ENCODE measurements around the gene ZNF467. TPM values are rescaled to one million over a fixed set of nuclear protein-coding genes. Genes with fewer than 3 reads are reported as not detected.

Gene ZNF467, protein sequence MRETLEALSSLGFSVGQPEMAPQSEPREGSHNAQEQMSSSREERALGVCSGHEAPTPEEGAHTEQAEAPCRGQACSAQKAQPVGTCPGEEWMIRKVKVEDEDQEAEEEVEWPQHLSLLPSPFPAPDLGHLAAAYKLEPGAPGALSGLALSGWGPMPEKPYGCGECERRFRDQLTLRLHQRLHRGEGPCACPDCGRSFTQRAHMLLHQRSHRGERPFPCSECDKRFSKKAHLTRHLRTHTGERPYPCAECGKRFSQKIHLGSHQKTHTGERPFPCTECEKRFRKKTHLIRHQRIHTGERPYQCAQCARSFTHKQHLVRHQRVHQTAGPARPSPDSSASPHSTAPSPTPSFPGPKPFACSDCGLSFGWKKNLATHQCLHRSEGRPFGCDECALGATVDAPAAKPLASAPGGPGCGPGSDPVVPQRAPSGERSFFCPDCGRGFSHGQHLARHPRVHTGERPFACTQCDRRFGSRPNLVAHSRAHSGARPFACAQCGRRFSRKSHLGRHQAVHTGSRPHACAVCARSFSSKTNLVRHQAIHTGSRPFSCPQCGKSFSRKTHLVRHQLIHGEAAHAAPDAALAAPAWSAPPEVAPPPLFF
- total RNA-seq (ENCODE audit: insufficient read depth, low replicate concordance), result 3.9 TPM

GRCh38 chr7:149773446-149774236, at the start of gene ZNF467:
TSS of gene ZNF467 (minus strand) at chr7:149773588. CDS start at chr7:149771032, 2,556 bp downstream.
- DNase-seq (ENCODE audit: low spot score), result peak; percentile 74

GRCh38 chr7:149822353-149822943, 49.1 kb upstream of the ZNF467 start:
- no peak for DNase-seq (ENCODE audit: low spot score)

GRCh38 chr7:149821191-149822148, 48.1 kb upstream of the ZNF467 start:
- no peak for DNase-seq (ENCODE audit: low spot score)

GRCh38 chr7:149820622-149821190, 47.3 kb upstream of the ZNF467 start:
- DNase-seq (ENCODE audit: low spot score), result no peak

DNA sequence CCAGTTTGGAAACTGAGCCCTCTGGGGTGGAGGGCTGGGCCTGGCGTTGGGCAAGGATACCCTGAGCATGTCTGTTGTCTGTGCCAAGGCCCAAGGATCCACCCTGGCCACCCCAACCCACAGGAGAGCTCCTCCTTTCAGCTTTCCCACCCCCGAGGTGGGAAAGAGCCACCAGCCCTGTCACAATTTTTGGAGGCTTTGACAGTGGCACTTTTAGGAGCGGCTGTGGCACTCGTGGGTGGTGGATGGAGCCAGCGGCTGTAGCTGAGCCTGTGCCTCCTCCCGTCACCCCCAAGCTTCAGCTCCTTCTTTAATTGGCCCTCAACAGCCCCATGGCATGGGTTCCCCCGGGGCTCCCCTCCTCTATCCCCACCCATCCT, 46.6 kb upstream of the ZNF467 start:
- no peak for DNase-seq (ENCODE audit: low spot score)

GRCh38 chr7:149819141-149819960, 46.0 kb upstream of the ZNF467 start:
- DNase-seq (ENCODE audit: low spot score), result no peak

- no peak for DNase-seq (ENCODE audit: low spot score)
Observed at GRCh38 chr7:149818536-149818840, 45.1 kb upstream of the ZNF467 start.

DNA sequence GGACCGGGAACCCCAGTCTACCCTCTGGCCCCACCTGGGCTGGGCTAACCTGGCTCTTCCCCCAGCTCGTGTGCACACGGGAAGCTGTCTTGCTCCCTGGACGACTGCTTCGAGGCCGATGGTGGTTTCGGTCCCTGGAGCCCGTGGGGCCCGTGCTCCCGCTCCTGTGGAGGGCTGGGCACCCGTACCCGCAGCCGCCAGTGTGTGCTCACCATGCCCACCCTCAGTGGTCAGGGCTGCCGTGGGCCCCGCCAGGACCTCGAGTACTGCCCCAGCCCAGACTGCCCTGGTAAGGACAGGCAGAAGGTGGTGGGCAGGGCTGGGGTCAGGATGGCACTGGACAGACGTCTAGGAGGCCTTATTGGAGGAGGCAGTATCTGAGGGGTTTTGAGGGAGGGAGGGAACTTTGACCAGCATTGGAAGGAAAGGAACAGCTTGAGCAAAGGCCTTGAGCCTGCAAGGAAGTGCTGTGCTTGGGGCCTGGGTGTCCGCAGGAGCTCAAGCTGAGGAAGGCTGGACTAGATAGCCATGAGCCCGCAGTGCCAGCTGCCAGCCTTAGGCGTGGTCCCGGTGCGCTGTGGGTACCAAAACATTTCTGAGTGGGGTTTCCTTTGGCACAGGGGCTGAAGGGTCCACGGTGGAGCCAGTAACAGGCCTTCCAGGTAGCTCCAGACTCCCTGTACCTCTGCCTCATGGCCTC, 44.6 kb upstream of the ZNF467 start:
- DNase-seq (ENCODE audit: low spot score), result no peak

- DNase-seq (ENCODE audit: low spot score), result no peak
Observed at GRCh38 chr7:149817301-149817771, 43.9 kb upstream of the ZNF467 start.

GRCh38 chr7:149816794-149817193, 43.4 kb upstream of the ZNF467 start:
- no peak for DNase-seq (ENCODE audit: low spot score)

DNA sequence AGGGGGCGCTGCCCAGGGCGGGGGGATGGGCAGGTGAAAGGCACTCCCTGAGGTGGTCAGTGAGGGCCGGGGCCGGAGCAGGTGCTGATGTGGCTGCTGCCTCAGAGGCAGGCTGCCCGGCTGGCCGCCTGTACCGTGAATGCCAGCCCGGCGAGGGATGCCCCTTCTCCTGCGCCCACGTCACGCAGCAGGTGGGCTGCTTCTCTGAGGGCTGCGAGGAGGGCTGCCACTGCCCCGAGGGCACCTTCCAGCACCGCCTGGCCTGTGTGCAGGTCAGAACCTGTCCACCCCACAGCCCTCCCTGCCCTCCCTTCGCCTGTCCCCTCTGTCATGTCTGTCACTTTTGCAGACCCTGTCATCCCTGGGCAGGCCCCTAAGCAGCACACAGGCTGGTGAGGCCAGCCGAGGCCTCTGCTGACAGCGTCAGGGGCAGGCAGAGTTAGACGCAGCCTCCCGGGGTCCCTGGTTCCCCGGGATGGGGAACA, 42.9 kb upstream of the ZNF467 start:
- no peak for DNase-seq (ENCODE audit: low spot score)

DNA sequence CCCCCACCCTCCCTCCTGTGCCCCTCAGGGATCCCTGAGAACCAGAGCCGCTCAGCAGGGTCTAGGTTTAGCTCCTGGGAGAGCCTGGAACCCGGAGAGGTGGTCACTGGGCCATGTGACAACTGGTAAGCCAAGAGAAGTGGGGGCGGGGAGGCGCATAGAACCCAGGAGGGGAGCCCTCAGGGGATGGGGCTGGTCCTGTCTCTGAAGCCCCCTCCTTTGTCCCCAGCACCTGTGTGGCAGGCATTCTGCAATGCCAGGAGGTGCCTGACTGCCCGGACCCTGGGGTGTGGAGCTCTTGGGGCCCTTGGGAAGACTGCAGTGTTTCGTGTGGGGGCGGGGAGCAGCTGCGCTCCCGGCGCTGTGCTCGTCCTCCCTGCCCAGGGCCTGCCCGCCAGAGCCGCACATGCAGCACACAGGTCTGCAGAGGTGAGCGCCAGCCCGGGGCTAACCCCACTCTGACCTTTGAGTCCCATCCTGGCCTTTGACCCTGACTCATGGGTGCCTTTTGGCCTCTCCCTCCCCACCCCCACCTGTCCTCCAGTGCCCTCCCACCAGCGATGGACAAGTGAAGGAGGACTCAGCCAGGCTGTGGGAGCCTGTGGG, 42.4 kb upstream of the ZNF467 start:
- DNase-seq (ENCODE audit: low spot score), result no peak

- no peak for DNase-seq (ENCODE audit: low spot score)
Observed at GRCh38 chr7:149815121-149815520, 41.7 kb upstream of the ZNF467 start.

DNA sequence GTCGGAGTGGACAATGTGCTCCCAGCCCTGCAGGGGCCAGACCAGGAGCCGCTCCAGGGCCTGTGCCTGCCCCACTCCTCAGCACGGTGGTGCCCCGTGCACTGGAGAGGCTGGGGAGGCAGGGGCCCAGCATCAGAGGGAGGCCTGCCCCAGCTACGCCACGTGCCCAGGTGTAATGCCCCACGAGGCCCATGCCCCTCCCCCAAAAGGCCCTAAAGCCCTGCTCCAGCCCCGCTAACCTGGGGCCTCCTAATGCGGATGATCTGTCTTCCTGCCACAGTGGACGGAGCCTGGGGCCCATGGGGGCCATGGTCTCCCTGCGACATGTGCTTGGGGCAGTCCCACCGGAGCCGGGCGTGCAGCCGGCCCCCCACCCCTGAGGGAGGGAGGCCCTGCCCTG, 41.1 kb upstream of the ZNF467 start:
- no peak for DNase-seq (ENCODE audit: low spot score)

DNA sequence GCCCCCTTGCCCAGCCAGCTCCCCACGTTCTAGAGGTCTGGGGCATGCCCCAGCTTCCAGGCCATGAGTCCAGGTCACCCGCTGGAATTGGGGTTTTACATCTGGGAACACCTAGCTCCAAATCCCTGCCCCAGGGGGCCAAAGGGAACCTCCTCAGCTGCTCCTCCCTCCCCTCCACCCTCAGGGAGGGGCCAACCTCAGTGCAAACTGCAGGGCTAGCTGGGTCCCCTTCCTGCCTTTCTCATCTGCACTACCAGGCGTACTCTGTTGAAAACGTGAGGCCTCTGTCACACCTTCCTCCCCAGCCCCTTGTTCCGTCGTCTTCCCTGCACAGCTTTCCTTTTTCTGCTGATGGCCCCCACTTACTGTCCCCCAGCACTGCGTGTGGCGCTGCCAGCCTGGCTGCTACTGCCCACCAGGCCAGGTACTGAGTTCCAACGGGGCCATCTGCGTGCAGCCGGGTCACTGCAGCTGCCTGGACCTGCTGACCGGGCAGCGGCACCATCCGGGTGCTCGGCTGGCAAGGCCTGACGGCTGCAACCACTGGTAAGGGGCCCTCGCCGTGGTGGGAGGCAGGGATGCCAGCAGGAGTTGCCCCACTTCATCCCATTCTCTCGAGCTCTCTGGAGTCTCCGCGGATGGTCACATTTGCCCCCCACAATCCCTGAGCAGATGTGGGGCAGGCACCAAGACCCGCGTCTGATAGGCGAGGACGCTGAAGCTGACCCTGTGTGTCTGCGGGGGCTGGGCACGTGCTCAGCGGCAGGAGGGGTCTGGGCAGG, 40.1 kb upstream of the ZNF467 start:
- DNase-seq (ENCODE audit: low spot score), result no peak

DNA sequence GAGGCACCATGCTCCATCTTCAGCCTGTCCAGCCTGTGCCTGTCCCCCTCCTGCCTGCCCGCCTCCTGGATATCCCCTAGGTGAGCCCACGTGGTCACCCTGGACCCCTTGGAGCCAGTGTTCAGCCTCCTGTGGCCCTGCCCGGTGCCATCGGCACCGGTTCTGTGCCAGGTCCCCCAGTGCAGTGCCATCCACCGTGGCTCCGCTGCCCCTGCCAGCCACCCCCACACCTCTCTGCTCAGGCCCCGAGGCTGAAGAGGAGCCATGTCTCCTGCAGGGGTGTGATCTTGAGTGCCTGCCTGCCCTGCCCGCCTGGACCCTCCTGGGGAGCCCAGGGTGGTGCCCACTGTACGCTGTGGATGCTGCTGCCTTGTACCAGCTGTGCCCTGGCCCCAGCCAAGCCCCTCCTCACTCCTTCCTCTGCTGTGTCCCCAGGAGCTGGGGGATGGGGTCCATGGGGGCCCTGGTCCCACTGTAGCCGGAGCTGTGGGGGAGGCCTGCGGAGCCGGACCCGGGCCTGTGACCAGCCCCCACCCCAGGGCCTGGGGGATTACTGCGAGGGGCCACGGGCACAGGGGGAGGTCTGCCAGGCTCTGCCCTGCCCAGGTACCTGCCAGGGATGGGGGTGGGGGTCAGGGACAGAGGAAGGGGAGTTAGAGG, 38.6 kb upstream of the ZNF467 start:
- DNase-seq (ENCODE audit: low spot score), result no peak

DNA sequence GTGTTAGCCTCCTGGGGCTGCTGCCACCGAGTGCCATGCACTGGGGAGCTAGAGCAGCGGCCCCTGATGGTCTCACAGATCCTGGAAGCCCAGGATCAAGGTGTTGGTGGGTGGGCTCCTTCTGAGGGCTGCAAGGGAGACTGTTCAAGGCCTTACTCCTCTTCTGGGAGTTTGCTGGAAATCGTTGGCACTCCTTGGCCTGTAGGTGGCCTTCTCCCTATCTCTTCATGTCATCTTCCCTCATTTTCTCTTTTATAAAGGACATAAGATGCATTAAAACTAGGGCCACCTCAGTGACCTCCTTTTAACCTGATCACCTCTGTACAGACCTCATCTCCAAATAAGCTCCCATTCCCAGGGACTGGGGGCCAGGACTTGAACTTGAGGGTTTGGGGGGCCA, 37.8 kb upstream of the ZNF467 start:
- DNase-seq (ENCODE audit: low spot score), result no peak

Data from umbilical cord (tissue), 2 donors.